B cell (primary cell): ENCODE results near the gene LMNB1. TPM values are rescaled to one million over a fixed set of nuclear protein-coding genes. Genes with fewer than 3 reads are reported as not detected.

Source experiments
- ATAC-seq: fragments of 200-7000 bp; cut with Tn5 transposase; one replicate; pipeline ENCODE4 v1.10.0; 2021; ENCODE audit warnings: low read depth, mild to moderate bottlenecking, moderate number of reproducible peaks, moderate library complexity
- CTCF ChIA-PET: fragments of 350-600 bp; sonication (Branson Sonifier 250); formaldehyde crosslinking; loops from one replicate; lab custom pipeline; 2021; ENCODE audit warnings: antibody characterized with exemption, inconsistent platforms; lab: Charles Lee
- POLR2A ChIA-PET: fragments of 350-600 bp; sonication (Branson Sonifier 250); formaldehyde crosslinking; loops from one replicate; lab custom pipeline; 2021; ENCODE audit warnings: antibody characterized with exemption; lab: Charles Lee
- DNase-seq: peaks from one replicate; pipeline ENCODE4 v3.0.0; 2013
- H2AFZ ChIP-seq: 2 replicates; pipeline ENCODE4 v1.6.1; 2012; ENCODE audit warnings: mild to moderate bottlenecking, low read depth, low read length; ENCODE audit not compliant: insufficient read depth, poor library complexity, severe bottlenecking
- H3K27ac ChIP-seq, 2 donors: 1 replicate in 1 of 2; 2 replicates in 1 of 2; pipeline ENCODE4 v1.5.1; 2012 to 2013; ENCODE audit warnings: low read length in 2 of 2, mild to moderate bottlenecking in 2 of 2, moderate library complexity in 1 of 2
- H3K27me3 ChIP-seq, 4 experiments: fragments of 200-600 bp in 1 of 4; sonication (generic) in 1 of 4; replicated peaks in 1 of 4; 1 replicate in 2 of 4; 2 replicates in 2 of 4; pipeline versions ENCODE4 v1.6.1 to v1.7.0; 2013 to 2016; ENCODE audit warnings: low read length in 3 of 4, mild to moderate bottlenecking in 2 of 4, mixed read lengths in 1 of 4, moderate library complexity in 1 of 4; ENCODE audit not compliant: insufficient read depth in 4 of 4, control insufficient read depth in 3 of 4; ENCODE audit errors: control extremely low read depth in 1 of 4
- H3K36me3 ChIP-seq, 2 experiments: replicated peaks in 1 of 2; 1 replicate in 1 of 2; 2 replicates in 1 of 2; pipeline versions ENCODE4 v1.6.1 to v1.7.1; 2013; ENCODE audit warnings: low read length in 1 of 2; ENCODE audit not compliant: insufficient read depth in 2 of 2, control insufficient read depth in 1 of 2; ENCODE audit errors: control extremely low read depth in 1 of 2, extremely low read depth in 1 of 2
- H3K4me1 ChIP-seq, 2 donors: fragments of 200-600 bp in 1 of 2; sonication (generic) in 1 of 2; 1 replicate in 1 of 2; 2 replicates in 1 of 2; pipeline versions ENCODE4 v1.5.1 to v1.6.1; 2013 to 2017; ENCODE audit warnings: low read length in 2 of 2; ENCODE audit not compliant: control insufficient read depth in 2 of 2, insufficient read depth in 2 of 2
- H3K4me2 ChIP-seq: replicated peaks from 2 replicates; pipeline ENCODE3; 2012; ENCODE audit warnings: mild to moderate bottlenecking, low read depth, low read length; ENCODE audit not compliant: poor library complexity, severe bottlenecking
- H3K4me3 ChIP-seq, 5 experiments: fragments of 200-600 bp in 1 of 5; sonication (generic) in 1 of 5; 1 replicate in 3 of 5; 2 replicates in 2 of 5; pipeline versions ENCODE4 v1.5.1 to v1.7.0; 2011 to 2016; ENCODE audit warnings: low read length in 4 of 5, mild to moderate bottlenecking in 4 of 5, low read depth in 2 of 5, control low read depth in 1 of 5, moderate library complexity in 1 of 5; ENCODE audit not compliant: insufficient read depth in 1 of 5; ENCODE audit errors: control extremely low read depth in 1 of 5, extremely low read depth in 1 of 5
- H3K79me2 ChIP-seq: fragments of 200-600 bp; sonication (generic); one replicate; pipeline ENCODE4 v1.6.0; 2016; ENCODE audit warnings: low read length; ENCODE audit not compliant: control insufficient read depth, insufficient read depth
- H3K9ac ChIP-seq: fragments of 200-600 bp; sonication (generic); 2 replicates; pipeline ENCODE4 v1.6.1; 2017; ENCODE audit warnings: mild to moderate bottlenecking, low read length, moderate library complexity
- H3K9me3 ChIP-seq, 3 donors: one replicate each; pipeline versions ENCODE4 v1.6.1 to v1.7.1; 2013; ENCODE audit warnings: low read length in 2 of 3; ENCODE audit not compliant: control insufficient read depth in 2 of 3, insufficient read depth in 1 of 3; ENCODE audit errors: control extremely low read depth in 1 of 3
- H4K20me1 ChIP-seq: 2 replicates; pipeline ENCODE4 v1.6.0; 2012; ENCODE audit warnings: mild to moderate bottlenecking, low read length; ENCODE audit not compliant: insufficient read depth, control insufficient read depth, poor library complexity, severe bottlenecking
- H3K27ac Mint-ChIP-seq: one replicate; pipeline ENCODE4 v1.8.0; 2021; ENCODE audit warnings: mixed read lengths
- H3K27me3 Mint-ChIP-seq: one replicate; pipeline ENCODE4 v1.8.0; 2021; ENCODE audit warnings: mixed read lengths
- H3K4me1 Mint-ChIP-seq: one replicate; pipeline ENCODE4 v1.8.0; 2021; ENCODE audit warnings: mixed read lengths
- H3K4me3 Mint-ChIP-seq: one replicate; pipeline ENCODE4 v1.8.0; 2021; ENCODE audit warnings: mixed read lengths
- H3K9me3 Mint-ChIP-seq: one replicate; pipeline ENCODE4 v1.8.0; 2022; ENCODE audit warnings: mixed read lengths; ENCODE audit not compliant: insufficient read depth
- EZH2 ChIP-seq: IDR thresholded peaks from 2 replicates; pipeline ENCODE4 v1.6.1; 2012; ENCODE audit warnings: borderline replicate concordance, low read depth, mild to moderate bottlenecking, moderate library complexity, low read length; ENCODE audit not compliant: insufficient read depth, poor library complexity, severe bottlenecking
- WGBS: methylation state at CpG from one replicate; pipeline ENCODE4 v1.1.5; 2013; ENCODE audit warnings: missing lambda C conversion rate; ENCODE audit not compliant: insufficient coverage; 5-methylcytosine and 5-hydroxymethylcytosine counted together
- intact Hi-C: fragments of 100-400 bp; cut with micrococcal nuclease; formaldehyde crosslinking; loops from one replicate; pipeline ENCODE4 v1.10.0; 2022
- polyA plus RNA-seq: library from polyadenylated mRNA; depleted of rRNA; stranded (reverse); fragments of >200 nt; gene quantifications from 2 replicates; pipeline ENCODE4 v1.2.3, GENCODE V29; 2012
- total RNA-seq, 2 donors: library from RNA; stranded (reverse); fragments of 120-200 nt in 1 of 2; gene quantifications; 1 replicate in 1 of 2; 2 replicates in 1 of 2; pipeline versions ENCODE4 v1.2.3 to v1.2.4, GENCODE V29; 2013 to 2022
- TF ChIP-seq, protein P1 (sequence below): fragments of 200-600 bp; IDR thresholded peaks from one replicate; pipeline ENCODE4 v1.8.0; 2022; ENCODE audit warnings: antibody characterized with exemption, mild to moderate bottlenecking

The LMNB1 gene
- total and polyA plus RNA-seq, 2 donors (not counting 1 experiment from before 2014, with no cell fraction given), result 10.5 to 25.1 TPM

DNA sequence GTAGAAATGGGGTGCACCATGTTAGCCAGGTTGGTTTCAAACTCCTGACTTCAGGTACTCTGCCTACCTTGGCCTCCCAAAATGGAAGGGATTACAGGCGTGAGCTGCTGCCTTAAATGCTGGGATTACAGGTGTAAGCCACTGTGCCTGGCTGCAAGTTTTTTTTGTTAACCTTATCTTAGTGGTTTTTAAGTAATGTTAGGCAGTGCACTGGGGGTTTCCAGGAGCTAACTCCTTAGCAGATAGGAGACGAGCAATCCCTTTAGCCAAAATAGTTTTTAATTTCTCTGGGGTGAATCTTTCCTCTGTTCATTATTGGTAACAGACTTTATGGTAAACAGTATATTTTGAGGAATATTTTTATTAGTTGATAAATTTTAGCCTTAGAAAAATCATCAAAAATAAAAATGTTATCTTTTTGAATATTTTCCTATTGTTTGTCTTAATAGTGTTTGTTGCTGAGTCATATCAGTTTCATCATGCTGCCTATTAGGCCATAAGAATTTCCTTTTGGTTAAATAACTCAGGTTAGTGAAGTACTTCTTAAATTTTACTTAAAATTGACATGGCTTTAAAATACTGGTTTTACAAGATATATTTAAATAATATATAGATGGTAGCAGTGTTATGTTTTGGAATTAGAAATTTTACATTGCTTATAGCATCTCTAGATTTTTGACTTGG lies 37.9 kb downstream of the LMNB1 start:
- peaks cover 3 to 36% of the 10 kb centered on the region in 2 experiments for H3K36me3 ChIP-seq
- no peak overlapping the region for H3K4me2 ChIP-seq
- Mint-ChIP-seq H3K4me3 (no peak overlapping the region), H3K27ac (no peak overlapping the region), H3K4me1 (peaks cover 25% of the 10 kb centered on the region), H3K9me3 (no peaks in the 10 kb centered on the region), H3K27me3 (no peaks in the 10 kb centered on the region)
- no peaks in the 10 kb centered on the region for H3K9me3 ChIP-seq
- intact Hi-C loops, result no loop called here
- no peaks in the 10 kb centered on the region for H3K79me2 ChIP-seq
- H3K9ac ChIP-seq, result no peak overlapping the region
- H3K4me1 ChIP-seq, result peaks cover 5 to 15% of the 10 kb centered on the region in 2 donors
- TF ChIP-seq, protein P1, sequence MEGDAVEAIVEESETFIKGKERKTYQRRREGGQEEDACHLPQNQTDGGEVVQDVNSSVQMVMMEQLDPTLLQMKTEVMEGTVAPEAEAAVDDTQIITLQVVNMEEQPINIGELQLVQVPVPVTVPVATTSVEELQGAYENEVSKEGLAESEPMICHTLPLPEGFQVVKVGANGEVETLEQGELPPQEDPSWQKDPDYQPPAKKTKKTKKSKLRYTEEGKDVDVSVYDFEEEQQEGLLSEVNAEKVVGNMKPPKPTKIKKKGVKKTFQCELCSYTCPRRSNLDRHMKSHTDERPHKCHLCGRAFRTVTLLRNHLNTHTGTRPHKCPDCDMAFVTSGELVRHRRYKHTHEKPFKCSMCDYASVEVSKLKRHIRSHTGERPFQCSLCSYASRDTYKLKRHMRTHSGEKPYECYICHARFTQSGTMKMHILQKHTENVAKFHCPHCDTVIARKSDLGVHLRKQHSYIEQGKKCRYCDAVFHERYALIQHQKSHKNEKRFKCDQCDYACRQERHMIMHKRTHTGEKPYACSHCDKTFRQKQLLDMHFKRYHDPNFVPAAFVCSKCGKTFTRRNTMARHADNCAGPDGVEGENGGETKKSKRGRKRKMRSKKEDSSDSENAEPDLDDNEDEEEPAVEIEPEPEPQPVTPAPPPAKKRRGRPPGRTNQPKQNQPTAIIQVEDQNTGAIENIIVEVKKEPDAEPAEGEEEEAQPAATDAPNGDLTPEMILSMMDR, result no peak
- no peak for TF ChIP-seq EZH2
- CTCF ChIA-PET, result interaction anchor here (0.9 kb wide), 1 partner anchor 678 kb away, joined by 3 read pairs; no protein-coding TSS in a partner anchor
- DNase-seq (no peak), ATAC-seq (no peak)
- no peak overlapping the region for H3K27ac ChIP-seq
- POLR2A ChIA-PET, result no interaction called here
- H3K27me3 ChIP-seq, result no peaks in the 10 kb centered on the region
- no peaks in the 10 kb centered on the region for H4K20me1 ChIP-seq
- peak overlapping the region in 1 of 5 experiments; percentile 55 for H3K4me3 ChIP-seq
- no peak overlapping the region for H2AFZ ChIP-seq
- 100% methylated on average over 1 of the region's 2 CpGs for WGBS

DNA sequence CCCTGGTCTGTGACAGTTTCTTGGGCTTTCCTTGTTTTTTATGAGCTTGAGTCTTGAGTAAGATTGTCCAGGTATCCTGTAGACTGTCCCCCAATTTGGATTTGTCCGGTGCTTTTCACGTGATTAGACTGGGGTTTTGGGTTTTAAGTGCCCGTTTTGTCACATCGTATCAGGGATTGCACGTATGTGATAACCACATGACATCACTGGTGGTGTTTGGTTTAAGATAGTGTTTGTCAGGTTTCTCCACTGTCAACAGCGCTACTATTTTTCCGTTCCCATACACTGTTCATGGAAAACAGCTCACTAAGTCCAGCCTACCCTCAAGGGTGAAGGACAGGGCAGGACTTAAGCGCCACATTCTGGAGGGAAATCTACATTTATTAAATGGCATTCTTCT lies 39.7 kb downstream of the LMNB1 start:
- no peaks in the 10 kb centered on the region for H3K9me3 ChIP-seq
- no peaks in the 10 kb centered on the region for H4K20me1 ChIP-seq
- intact Hi-C loops, result no loop called here
- ChIA-PET CTCF (interaction anchor here (1.3 kb wide), 1 partner anchor 15 kb away, joined by 4 read pairs; no protein-coding TSS in a partner anchor), POLR2A (no interaction called here)
- H3K9ac ChIP-seq, result no peak overlapping the region
- peaks cover 3 to 41% of the 10 kb centered on the region in 2 experiments for H3K36me3 ChIP-seq
- H3K27ac Mint-ChIP-seq, result no peak overlapping the region
- TF ChIP-seq EZH2, result no peak
- TF ChIP-seq, protein P1, result no peak
- H3K27me3 ChIP-seq, result no peaks in the 10 kb centered on the region
- H3K79me2 ChIP-seq, result peaks cover under 1% of the 10 kb centered on the region
- no peak overlapping the region for H3K4me3 ChIP-seq
- no peak overlapping the region for H3K4me2 ChIP-seq
- H3K9me3 Mint-ChIP-seq, result no peaks in the 10 kb centered on the region
- peaks cover 0 to 4% of the 10 kb centered on the region in 2 donors for H3K4me1 ChIP-seq
- H3K4me1 Mint-ChIP-seq, result peaks cover 8% of the 10 kb centered on the region
- ATAC-seq (no peak), DNase-seq (no peak)
- 96% methylated on average over 3 of the region's 8 CpGs for WGBS
- no peak overlapping the region for H2AFZ ChIP-seq
- no peaks in the 10 kb centered on the region for H3K27me3 Mint-ChIP-seq
- no peak overlapping the region for H3K4me3 Mint-ChIP-seq
- no peak overlapping the region for H3K27ac ChIP-seq
